DND-41 (cell line): Measurements from ENCODE around the gene KRT72.

Source experiments
- ATAC-seq: fragments of 200-7000 bp; cut with Tn5 transposase; 3 replicates; pipeline ENCODE4 v1.9.1; 2021; ENCODE audit warnings: low read depth; ENCODE audit not compliant: insufficient read depth
- DNase-seq: peaks from one replicate; pipeline ENCODE4 v3.0.0-alpha.2; 2020
- H2AFZ ChIP-seq: 2 replicates; pipeline ENCODE4 v1.6.0; 2012; ENCODE audit warnings: low read depth, low read length
- H3K27ac ChIP-seq: 2 replicates; pipeline ENCODE4 v1.5.1; 2012; ENCODE audit warnings: low read length, inconsistent platforms
- H3K27me3 ChIP-seq: fragments of 200-600 bp; sonication (generic); 2 replicates; pipeline ENCODE4 v1.6.0; 2012; ENCODE audit warnings: low read length, mild to moderate bottlenecking, inconsistent platforms; ENCODE audit not compliant: insufficient read depth, poor library complexity
- H3K36me3 ChIP-seq: 2 replicates; pipeline ENCODE4 v1.5.1; 2012; ENCODE audit warnings: low read length, inconsistent platforms; ENCODE audit not compliant: insufficient read depth
- H3K4me1 ChIP-seq: 2 replicates; pipeline ENCODE4 v1.5.1; 2012; ENCODE audit warnings: mild to moderate bottlenecking, low read length; ENCODE audit not compliant: insufficient read depth
- H3K4me2 ChIP-seq: 2 replicates; pipeline ENCODE4 v1.6.0; 2012; ENCODE audit warnings: mild to moderate bottlenecking, moderate library complexity, low read length, inconsistent platforms; ENCODE audit not compliant: insufficient read depth
- H3K4me3 ChIP-seq, 2 experiments: fragments of 200-600 bp in 1 of 2; shearing (Covaris generic) in 1 of 2; 2 replicates each; pipeline ENCODE4 v1.5.1; 2012 to 2016; ENCODE audit warnings: inconsistent platforms in 2 of 2, low read length in 2 of 2, mild to moderate bottlenecking in 2 of 2, low read depth in 1 of 2, moderate library complexity in 1 of 2
- H3K79me2 ChIP-seq: 2 replicates; pipeline ENCODE4 v1.6.0; 2012; ENCODE audit warnings: low read length, inconsistent platforms; ENCODE audit not compliant: insufficient read depth
- H3K9ac ChIP-seq: 2 replicates; pipeline ENCODE4 v1.6.0; 2012; ENCODE audit warnings: low read depth, mild to moderate bottlenecking, inconsistent platforms, low read length, moderate library complexity
- H3K9me3 ChIP-seq: 2 replicates; pipeline ENCODE4 v1.5.1; 2012; ENCODE audit warnings: low read length, moderate library complexity, mild to moderate bottlenecking, inconsistent platforms; ENCODE audit not compliant: insufficient read depth, severe bottlenecking
- H4K20me1 ChIP-seq: 2 replicates; pipeline ENCODE4 v1.6.0; 2012; ENCODE audit warnings: low read length; ENCODE audit not compliant: insufficient read depth
- CTCF ChIP-seq: IDR thresholded peaks from 2 replicates; pipeline ENCODE4 v1.5.1; 2012; ENCODE audit warnings: borderline replicate concordance, low read length, moderate library complexity, mild to moderate bottlenecking; ENCODE audit not compliant: poor library complexity, severe bottlenecking; ENCODE audit errors: extremely low read depth
- EZH2 ChIP-seq: IDR thresholded peaks from 3 replicates; pipeline ENCODE4 v1.6.1; 2012; ENCODE audit warnings: borderline replicate concordance, low read depth, mild to moderate bottlenecking, moderate library complexity, low read length, inconsistent platforms; ENCODE audit not compliant: severe bottlenecking

KRT72 gene

DNA sequence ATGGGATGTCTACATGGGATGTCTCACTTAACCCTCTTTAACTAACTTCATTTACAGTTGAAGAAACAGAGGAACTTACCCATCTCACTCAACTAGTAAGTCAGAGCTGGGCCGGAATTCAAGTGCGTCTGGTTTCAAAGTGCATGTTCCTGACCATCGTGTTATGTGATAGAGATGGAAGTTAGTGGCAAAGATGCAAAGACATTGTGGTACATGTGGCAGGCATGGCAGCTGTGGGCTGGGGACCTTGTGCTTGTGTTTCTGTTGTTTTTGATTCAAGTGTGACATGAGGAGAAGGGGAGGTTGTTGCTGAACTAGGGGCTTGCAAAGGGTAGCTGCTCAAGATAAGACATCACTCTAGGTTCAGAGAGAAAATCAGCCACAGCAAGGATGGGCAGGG lies 25.3 kb downstream of the KRT72 start:
- H3K36me3 ChIP-seq, result no peaks in the 10 kb centered on the region
- no peak overlapping the region for H3K9ac ChIP-seq
- H4K20me1 ChIP-seq, result 0 out of 2 replicates have a peak, but pooled peaks cover 4% of the 10 kb centered on the region
- DNase-seq, result no peak
- no peaks in the 10 kb centered on the region for H3K4me1 ChIP-seq
- TF ChIP-seq CTCF (no peak), EZH2 (no peak)
- no peak overlapping the region for H3K4me3 ChIP-seq
- peaks cover 22% of the 10 kb centered on the region for H3K27me3 ChIP-seq
- no peak overlapping the region for H3K27ac ChIP-seq
- no peaks in the 10 kb centered on the region for H3K79me2 ChIP-seq
- H3K4me2 ChIP-seq, result no peak overlapping the region
- no peak overlapping the region for H2AFZ ChIP-seq
- no peaks in the 10 kb centered on the region for H3K9me3 ChIP-seq
- ATAC-seq, result no peak

DNA sequence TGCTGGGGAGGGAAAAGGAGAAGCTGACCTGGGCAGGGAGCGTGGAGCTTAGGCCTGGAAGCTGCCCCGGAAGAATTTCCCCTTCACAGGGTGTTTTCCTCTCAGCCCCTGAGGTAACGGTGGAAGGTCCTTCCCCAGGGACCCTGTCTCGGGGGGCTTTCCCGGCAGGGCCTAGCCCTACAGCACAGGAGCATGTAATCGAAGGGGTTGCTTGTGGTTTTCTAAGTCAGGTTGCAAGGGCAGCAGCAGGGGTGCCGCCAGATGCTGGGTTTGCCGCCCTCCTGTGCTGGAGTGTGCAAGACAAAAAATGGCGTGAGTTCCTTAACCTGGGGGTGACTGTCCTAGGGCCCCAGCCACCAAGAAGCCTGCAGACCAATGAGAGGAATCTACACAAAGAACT lies 26.0 kb downstream of the KRT72 start:
- H3K79me2 ChIP-seq, result no peaks in the 10 kb centered on the region
- no peak overlapping the region for H3K4me3 ChIP-seq
- H3K4me2 ChIP-seq, result no peak overlapping the region
- ATAC-seq (no peak), DNase-seq (no peak)
- 0 out of 2 replicates have a peak, but pooled peaks cover 4% of the 10 kb centered on the region for H4K20me1 ChIP-seq
- H2AFZ ChIP-seq, result no peak overlapping the region
- no peak overlapping the region for H3K27ac ChIP-seq
- no peaks in the 10 kb centered on the region for H3K36me3 ChIP-seq
- no peak overlapping the region for H3K9ac ChIP-seq
- no peaks in the 10 kb centered on the region for H3K4me1 ChIP-seq
- H3K9me3 ChIP-seq, result no peaks in the 10 kb centered on the region
- H3K27me3 ChIP-seq, result peaks cover 22% of the 10 kb centered on the region
- TF ChIP-seq EZH2, result no peak
- no peak for TF ChIP-seq CTCF

GRCh38 chr12:52573743-52574142 lies 27.5 kb downstream of the KRT72 start, which contains the start of gene KRT74:
Gene KRT74 (minus strand): TSS chr12:52573843. CDS start chr12:52573777, 66 bp downstream.
- Histone ChIP-seq H3K27ac (no peak within 1 kb of the TSS), H3K9me3 (no peaks in the 10 kb centered on the region), H2AFZ (no peak within 1 kb of the TSS), H3K9ac (no peak within 1 kb of the TSS), H4K20me1 (0 out of 2 replicates have a peak, but pooled peaks cover 4% of the 10 kb centered on the region), H3K4me1 (no peaks in the 10 kb centered on the region), H3K4me2 (no peak within 1 kb of the TSS), H3K79me2 (no peaks in the 10 kb centered on the region), H3K27me3 (peaks cover 22% of the 10 kb centered on the region), H3K4me3 (no peak within 1 kb of the TSS), H3K36me3 (no peaks in the 10 kb centered on the region)
- DNase-seq (no peak), ATAC-seq (no peak)
- TF ChIP-seq CTCF (no peak), EZH2 (no peak)

GRCh38 chr12:52573306-52573705 lies 28.0 kb downstream of the KRT72 start:
- Histone ChIP-seq H3K27me3 (peaks cover 22% of the 10 kb centered on the region), H3K9me3 (no peaks in the 10 kb centered on the region), H3K4me1 (no peaks in the 10 kb centered on the region), H3K36me3 (no peaks in the 10 kb centered on the region), H4K20me1 (0 out of 2 replicates have a peak, but pooled peaks cover 4% of the 10 kb centered on the region), H3K27ac (no peak overlapping the region), H3K9ac (no peak overlapping the region), H3K4me2 (no peak overlapping the region), H2AFZ (no peak overlapping the region), H3K4me3 (no peak overlapping the region), H3K79me2 (no peaks in the 10 kb centered on the region)
- no peak for ATAC-seq
- no peak for DNase-seq
- TF ChIP-seq CTCF (no peak), EZH2 (no peak)
